GM15510 (cell line): ENCODE data around the gene PITPNM3.

Experiments
- POLR2A ChIP-seq: IDR thresholded peaks from 3 replicates; pipeline ENCODE4 v1.6.1; 2011; ENCODE audit warnings: borderline replicate concordance; ENCODE audit not compliant: insufficient read length; ENCODE audit errors: extremely low read depth

PITPNM3 gene

DNA sequence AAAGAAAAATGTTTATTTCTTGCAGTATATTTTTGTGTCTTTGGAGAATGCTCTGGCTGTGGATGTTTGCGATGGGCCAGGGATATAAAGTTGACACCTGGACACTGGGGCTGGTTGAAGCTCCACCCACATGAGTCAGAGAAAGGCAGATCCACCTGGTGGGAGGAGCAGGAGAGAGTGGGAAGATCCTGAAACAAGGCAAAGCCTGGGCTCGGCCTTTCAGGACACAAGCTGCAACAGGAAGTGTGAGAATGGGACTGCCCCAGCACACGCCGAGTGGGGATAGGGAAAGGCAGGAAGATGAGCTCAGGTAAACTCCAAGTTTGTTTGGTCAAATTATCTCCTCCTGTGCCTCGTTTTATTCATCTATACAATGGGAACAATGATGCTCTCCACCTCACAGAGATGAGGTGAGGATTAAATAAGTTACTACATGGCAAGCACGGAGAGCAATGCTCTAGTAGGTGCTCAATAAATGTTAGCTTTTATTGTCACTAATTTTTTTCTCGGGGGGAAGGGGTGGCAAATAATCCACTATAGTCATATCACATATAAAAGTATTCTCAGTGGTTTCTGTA, 21.4 kb upstream of the PITPNM3 start:
- TF ChIP-seq POLR2A, result no peak

DNA sequence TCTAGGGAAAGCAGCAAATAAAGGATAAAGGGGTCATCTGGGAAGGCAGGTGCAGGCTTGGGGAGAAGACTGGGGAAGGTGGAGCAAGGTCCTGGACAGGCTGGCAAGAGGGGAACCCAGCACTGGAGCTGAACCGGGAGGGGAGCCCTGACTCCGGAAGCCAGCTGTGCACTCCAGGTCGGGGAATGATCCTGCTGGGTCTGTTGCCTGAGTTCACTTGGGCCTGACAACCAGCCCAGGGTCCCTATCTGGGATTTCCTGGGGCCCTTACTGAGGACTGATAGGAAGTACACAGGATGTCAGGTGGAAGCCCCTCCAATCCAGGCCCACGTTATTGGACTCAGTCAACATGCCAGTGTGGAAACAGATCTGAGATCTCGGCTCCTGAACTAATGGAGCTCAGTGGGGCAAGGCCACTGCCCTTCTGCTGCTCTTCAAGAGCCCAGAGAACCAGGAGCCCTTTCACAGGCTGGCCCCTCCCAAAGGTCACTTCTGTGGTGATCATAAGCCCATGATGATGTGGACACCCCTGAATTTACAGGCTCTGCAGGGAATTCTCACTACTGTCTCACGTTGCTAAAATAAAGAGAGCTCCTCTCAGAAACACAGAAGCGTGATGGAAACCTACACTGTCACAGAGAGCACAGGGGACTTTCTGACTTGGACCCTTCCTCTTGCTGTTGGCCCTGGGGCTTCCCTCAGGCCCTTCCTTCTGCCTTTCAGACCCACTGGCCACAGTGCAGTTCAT, 19.9 kb upstream of the PITPNM3 start:
- TF ChIP-seq POLR2A, result no peak

DNA sequence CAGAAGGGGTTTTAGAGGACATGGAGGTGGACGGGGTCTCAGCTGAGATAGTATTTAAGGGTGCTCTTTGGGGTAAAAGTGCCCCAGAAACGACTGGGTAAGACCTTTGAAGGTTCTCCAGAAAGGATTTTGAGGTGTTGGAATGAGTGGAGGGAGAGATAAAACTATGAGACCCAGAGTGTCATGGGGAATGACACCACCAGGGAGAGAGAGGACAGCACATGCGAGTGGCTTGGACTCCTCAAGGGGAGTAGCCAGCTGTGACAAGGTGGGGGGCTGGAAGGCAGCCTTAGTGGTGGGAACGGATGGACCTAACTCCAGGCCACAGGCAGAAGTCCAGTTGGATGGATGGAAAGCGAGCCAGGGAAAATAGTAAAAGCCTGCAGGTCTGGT, 19.2 kb upstream of the PITPNM3 start:
- TF ChIP-seq POLR2A, result no peak

DNA sequence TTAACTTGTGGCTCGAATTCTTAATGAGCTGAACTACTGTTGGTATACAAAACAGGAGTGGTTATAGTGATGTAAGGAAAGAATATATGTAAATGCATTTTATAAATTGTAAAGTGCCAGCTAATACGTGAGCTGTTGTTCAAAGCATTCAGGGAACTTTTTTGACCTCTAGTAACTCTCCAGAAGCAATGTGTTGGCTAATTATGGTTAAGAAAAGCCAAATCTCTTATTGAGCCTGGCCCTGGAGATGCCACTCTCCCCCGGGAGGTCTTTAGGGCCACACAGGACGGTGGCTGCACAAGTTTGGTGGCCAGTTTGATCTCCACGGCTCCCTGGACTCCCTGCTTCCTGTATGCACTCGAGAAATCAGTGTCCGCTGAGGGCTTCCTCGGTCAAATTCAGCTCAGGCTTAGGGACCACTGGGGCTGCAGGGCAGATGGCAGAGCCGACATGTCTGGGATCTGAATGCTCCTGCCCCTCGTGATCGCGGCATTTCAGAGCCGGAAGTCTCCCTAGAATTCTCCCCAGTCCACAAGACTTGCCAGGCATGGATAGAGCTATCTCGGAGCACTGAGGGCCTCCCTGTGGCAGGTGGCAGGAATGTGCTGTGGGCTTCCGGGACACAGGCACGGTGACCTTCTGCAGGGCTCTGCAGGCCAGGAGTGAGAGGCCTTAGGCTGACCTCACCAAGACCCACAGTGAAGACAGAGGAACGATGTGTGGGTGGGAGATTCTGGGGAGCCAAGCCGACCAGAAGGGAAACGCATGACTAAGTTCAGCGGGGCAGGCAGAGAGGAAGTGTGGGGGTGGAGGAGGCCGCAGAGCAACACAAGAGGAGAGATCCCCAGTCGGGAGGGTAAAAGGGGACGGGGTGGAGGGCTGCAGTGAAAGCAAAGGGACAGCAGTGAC, 18.6 kb upstream of the PITPNM3 start:
- TF ChIP-seq POLR2A, result no peak

DNA sequence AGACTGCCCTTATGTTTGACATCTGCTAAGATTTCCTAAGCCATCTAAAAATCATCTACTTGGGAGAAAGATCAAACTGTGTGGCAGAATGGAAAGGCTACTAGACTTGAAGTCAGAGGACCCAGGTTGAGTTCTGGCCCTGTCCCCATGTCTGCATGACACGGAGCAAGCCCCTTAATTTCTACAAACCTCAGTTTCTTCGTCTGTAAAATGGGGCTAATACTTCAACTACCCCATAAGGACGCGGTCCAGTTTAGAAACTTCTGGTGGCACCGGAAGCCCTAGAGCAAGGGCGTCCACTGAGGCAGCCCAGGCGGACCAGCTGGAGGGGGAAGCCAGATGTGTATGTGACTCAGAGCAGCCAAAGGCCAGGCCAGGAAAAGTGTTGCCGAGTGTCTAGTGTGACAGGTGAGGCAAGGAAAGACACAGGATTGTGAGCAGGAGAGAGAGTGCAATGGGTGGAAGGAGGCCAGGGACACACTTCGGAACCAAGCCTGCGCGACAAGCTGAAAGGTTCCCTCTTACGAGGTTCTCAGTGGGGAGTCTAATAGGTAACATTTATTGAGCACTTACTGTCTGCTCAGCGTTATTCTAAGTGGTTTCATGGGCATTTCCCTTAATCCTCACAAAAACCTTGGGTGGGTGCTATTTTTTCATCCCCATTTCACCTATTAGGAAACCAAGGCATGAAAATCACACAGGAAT, 17.8 kb upstream of the PITPNM3 start:
- TF ChIP-seq POLR2A, result no peak

DNA sequence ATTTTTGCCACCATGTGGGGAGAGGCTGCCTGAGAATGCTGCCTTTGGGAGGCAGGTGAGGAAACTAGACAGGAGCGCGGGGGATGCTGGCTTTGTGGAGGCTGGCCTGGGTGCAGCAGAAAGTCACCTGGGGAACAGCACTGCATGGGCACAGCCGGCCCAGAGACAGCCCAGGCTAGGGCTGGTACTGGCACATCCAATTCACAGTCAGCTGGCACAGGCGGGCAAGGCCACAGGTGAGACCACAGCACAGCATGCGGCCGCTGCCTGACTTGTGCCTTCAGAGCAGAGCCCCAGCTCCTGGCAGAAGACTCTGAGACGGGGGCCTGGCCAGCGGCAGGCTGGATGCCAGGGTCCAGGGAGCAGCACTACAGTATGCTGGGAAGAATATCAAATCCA, 16.6 kb upstream of the PITPNM3 start:
- TF ChIP-seq POLR2A, result no peak

DNA sequence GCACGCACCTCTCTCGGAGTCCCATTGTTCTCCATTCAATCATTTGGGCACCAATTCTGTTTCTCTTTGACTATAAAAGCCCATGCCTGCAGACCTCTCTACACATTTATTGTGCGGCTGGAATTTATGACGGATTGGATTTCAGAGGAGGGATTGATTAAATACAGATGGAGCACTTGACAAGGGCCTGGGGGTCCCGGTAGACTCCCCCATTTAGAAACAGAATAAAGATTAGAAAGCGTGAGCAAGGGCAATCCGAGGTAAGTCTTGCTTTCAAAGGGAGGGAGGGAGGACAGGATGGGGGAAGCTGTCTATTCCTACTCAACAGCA, 15.1 kb upstream of the PITPNM3 start:
- TF ChIP-seq POLR2A, result no peak

DNA sequence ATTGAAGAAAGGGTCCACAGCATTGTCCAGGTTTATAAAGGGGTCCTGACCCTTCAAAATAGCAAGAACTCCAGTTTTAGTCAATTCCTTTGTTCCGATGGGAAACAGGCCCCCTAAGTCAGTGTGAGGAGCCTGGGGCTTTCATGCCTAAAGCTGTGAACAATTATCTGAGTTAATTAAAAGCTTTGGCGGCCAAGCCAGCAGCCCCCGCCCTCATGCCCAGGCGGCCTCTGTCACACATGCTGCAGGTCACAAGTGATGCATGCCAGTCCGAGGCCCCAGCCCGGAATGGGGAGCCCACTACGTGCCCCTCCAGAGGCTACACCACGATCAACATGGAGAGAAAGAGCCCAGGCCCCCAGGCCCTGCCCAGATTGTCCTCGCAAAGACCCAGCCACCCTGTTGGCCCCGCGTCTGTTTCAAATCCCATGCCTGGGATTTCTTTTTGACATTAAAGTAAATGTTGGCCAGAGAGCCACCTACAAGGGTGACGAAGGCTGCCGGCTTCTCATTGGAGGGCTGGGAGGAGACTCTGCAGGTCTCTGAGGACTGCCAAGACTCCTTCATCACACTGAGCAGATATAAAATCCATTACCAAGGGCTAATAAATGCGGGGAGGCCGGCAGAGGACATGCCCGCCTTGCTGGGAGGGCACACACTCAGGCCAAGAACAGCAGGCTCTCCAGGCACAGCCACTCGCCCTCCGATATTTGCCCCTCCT, 14.5 kb upstream of the PITPNM3 start:
- no peak for TF ChIP-seq POLR2A

DNA sequence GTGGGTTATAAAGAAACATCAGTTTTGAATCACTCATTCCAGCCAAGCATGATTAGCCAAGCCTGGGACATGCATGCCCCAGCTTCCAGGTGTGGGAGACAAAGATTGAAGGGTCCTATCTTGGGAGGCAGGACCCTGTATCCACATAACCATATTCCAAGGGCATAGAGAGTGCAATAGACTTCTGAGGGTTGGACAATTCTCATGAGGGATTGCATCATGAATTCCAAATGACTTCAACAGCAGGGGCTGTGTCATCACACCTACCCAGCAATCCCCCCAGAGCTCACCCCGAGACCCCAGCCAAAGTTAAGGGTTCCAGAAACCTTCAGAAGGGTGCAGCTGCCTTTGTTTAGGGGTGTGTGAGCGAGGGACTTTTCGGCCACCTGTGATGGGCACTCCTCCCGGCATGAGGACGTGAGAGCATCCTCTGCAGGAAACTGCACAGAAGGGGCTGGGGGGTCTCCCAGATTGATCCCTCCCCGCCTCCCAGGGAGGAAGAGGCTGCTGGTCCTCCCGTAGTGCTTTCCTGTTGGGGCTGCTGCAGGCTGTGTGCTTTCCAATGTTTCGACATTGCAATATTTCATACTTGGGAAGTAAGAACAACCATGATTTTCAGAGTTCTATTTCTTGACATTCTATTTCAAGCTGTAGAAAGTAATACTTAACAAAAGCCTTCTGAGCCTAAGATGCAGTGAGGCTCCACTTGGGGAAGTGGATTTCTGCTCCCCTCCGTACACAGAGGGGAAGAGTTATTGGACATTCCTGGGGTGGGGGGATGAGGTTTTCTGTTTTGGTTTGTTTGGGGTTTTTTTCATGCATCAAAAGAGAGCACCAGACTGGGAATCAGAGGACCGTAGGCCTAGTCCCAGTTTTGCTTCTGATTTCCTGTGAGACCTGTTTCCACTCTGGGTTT, 13.3 kb upstream of the PITPNM3 start:
- no peak for TF ChIP-seq POLR2A

DNA sequence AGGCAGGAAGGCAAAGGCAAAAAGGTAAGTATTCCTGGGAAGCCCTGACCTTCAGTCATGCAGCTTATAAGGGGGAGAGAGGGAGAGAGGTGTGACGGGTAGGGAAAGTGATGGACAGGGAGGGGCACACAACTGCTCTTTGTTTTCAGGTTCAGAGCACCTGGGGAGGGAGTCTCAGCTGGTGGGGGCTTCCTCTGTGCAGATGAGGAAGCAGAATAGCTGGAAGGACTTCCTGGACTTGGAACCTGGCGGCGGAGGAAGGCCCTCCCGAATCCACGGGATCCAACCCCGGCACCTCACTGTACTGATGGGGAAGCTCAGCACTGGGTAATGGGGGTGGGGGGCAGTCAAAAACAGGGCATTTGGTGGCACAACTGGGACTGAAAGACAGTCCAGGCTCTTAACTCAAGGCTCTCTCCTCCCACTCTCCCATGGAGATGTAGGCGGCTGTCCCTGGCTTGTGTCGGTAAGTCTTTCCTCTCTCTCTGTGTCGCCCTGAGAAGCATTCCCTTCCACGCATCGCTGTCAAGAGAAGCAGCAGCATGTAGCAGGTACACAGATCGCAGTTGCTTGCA, 11.9 kb upstream of the PITPNM3 start:
- no peak for TF ChIP-seq POLR2A

DNA sequence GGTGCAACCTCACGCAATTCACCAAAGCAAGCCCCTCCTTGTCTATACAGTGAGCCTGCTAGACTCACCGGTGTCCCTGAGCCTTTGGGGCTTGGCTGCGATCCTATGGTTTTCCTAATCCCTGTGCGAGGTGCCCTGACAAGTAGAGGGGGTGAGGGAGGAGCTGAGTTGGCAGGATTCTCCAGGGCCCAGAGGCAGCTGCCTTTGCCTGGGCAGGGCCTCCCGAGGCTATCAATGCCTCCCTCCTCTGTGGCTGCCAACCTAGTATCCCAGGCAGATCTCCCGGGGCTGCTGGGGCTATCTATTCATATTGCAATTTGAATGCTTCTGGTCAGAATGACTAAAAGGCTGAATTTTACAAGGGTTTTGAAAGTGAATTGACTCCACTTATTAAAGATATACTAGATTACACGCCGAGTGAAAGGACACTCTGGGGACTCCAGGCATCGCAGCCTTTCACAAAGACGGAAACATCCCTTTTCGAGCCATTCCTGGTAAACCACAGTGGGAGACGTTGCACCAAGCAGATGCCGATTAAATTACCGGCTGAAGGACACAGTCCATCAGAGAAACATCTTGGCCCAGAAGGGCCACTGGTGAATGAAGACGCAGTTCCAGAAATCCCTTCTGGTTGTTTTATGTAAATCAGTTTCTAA, 11.3 kb upstream of the PITPNM3 start:
- TF ChIP-seq POLR2A, result no peak

DNA sequence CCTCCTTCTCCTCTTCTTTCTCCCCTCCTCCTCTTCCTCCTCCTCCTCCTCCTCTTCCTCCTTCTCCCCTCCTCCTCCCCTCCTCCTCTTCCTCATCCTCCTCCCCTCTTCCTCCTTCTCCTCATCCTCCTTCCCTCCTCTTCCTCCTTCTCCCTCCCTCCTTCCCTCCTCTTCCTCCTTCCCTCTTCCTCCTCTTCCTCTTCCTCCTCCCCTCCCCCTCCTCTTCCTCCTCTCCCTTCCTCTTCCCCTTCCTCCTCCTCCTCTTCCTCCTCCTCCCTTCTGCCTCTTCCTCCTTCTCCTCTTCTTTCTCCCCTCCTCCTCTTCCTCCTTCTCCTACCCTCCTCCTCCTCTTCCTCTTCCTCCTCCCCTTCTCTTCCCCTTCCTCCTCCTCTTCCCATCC, 5.1 kb upstream of the PITPNM3 start:
- TF ChIP-seq POLR2A, result no peak

DNA sequence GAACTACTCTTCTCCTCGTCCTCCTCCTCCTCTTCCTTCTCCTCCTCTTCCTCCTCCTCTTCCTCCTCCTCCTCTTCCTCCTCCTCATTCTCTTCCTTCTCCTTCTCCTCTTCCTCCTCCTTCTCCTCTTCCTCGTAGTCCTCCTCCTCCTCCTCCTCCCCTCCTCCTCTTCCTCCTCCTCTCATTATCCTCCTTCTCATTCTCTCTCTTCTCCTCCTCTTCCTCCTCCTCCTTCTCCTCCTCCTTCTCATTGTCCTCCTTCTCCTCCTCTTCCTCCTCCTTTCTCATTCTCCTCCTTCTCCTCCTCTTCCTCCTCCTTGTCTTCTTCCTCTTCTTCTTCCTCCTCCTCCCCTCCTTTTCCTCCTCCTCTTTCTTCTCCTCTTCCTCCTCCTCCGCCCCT, 4.1 kb upstream of the PITPNM3 start:
- TF ChIP-seq POLR2A, result no peak
